HG02981 (cell line): ENCODE results near the gene TBXAS1.

Experiments used
- ATAC-seq: cut with Tn5 transposase; IDR thresholded peaks from one replicate; pipeline ENCODE4 v1.9.1; 2021; ENCODE audit warnings: mild to moderate bottlenecking, moderate library complexity; ENCODE audit not compliant: unreplicated experiment

TBXAS1 gene

GRCh38 chr7:140061607-140061930, 232.5 kb downstream of the TBXAS1 start:
- ATAC-seq, result no peak

DNA sequence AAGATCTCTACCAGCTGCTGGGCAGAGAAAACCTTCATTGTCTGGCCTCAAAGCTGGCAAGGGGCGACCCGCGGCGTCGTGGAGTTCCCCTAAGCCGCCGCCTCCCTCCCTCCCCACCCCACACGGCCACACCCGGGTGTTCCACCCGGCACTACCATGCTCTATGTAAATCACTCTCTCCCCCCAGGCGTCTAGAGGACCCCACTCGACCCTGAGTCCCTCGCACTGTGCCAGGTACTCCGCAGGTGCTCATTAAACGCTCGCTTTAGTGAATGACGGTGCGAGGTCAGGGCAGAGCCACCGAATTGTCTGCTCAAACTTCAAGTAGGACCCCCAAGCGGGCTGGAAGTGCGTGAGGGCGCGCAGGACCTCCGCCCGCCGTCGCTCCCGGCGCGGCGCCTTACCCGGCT, 233.1 kb downstream of the TBXAS1 start:
- peak; percentile 35 for ATAC-seq

DNA sequence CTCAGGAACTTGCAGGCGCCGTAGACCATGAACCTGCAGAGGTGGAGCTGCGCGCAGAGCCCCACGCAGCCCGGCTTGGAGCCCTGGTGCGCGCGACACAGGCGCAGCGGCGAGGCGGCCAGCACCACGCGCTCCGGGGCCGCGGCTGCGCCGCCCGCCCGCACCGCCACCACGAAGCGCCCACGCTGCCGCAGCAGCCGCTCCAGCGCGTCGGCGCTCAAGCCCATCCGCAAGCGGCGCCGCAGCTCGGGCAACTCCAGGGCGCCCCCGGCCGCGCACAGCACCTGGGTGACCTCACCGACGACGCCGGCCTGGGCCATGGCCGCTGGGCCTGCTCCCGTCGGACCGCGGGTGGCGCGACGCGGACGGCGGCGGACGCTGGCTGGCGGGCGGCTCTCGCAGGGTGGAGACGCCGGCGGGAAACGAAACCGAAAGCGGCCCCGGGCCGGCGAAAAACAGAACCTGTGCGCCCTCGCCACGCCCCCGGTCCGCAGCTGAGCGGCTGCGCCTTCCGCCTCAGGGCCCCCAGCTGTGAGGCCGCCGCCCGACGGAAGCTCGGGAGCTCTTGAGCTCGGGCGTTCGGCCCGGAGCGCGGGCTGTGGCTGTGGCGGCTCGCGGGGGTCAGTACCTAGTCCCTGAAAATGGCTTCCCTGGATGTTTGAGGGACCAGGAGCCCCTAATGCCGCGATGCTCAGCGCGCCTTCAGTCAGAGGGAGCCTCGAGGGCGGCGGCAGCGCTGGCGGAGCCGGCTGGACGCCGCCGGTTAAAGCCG, 233.7 kb downstream of the TBXAS1 start, which contains the start of gene PARP12:
TSS of gene PARP12 (minus strand) at position 424 of the 772 bp plus-strand sequence. CDS start at position 320, 104 bp downstream.
- ATAC-seq, result peak; percentile 84

- ATAC-seq, result no peak
Observed at GRCh38 chr7:140067052-140067451, 238.0 kb downstream of the TBXAS1 start.

GRCh38 chr7:140068033-140068432, 239.0 kb downstream of the TBXAS1 start:
- no peak for ATAC-seq

DNA sequence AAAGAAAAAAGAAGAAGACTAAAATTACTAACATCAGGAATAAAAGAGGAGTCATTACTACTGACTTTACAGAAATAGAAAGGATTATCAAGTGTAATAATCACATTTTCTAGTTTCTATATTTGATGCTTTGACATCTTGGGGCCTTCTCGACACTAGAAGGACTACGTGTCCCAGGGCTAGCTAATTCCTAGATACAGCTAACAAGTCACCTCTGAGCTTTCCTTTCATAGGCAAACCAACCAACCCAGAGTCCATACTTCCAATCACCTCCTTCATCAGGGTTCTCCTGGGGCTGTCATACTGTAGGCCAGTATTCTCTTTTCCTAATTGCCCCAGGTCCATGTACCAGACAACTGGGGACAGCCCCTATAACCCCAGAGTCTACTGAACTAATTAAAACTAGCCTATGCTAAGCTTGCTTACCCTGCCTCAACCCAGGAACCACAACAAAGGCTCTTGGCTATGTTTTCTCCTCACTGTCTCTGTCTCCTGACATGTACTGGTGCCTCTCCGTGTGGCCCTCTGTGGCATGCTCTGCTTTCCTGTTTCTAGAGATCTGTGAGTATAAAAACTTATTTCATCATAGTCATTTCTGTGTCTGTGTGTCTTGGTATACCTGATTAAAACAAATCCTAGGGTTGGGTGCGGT, 240.4 kb downstream of the TBXAS1 start:
- ATAC-seq, result no peak
